GM20000 (cell line): ENCODE data around the gene MYO18B.

Experiments
- DNase-seq: peaks from one replicate; pipeline ENCODE4 v3.0.0; 2012; ENCODE audit warnings: low spot score
- CTCF ChIP-seq: IDR thresholded peaks from 2 replicates; pipeline ENCODE4 v1.5.1; 2012; ENCODE audit warnings: mild to moderate bottlenecking, control low read depth; ENCODE audit errors: extremely low read depth, missing control alignments

Gene MYO18B

DNA sequence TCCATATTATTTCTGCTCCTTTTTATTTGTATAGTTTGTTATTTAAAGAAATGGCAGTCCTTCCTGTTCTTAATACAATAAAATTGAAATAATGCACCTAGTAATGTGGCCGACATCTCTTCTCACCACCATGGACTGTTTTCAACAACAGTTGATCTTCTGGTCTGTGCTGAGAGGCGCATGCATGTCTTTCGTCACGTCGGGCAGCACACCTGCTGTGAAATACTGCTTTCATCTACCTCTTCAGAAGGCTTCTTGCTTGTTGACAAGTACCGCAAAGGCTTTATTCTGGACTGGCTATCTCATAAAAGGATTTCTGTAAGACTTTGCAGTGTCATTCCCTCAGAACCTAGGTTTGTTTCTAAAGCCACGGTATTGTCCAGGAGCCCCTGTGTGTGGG, 13.9 kb upstream of the MYO18B start:
- TF ChIP-seq CTCF: no peak
- no peak for DNase-seq

DNA sequence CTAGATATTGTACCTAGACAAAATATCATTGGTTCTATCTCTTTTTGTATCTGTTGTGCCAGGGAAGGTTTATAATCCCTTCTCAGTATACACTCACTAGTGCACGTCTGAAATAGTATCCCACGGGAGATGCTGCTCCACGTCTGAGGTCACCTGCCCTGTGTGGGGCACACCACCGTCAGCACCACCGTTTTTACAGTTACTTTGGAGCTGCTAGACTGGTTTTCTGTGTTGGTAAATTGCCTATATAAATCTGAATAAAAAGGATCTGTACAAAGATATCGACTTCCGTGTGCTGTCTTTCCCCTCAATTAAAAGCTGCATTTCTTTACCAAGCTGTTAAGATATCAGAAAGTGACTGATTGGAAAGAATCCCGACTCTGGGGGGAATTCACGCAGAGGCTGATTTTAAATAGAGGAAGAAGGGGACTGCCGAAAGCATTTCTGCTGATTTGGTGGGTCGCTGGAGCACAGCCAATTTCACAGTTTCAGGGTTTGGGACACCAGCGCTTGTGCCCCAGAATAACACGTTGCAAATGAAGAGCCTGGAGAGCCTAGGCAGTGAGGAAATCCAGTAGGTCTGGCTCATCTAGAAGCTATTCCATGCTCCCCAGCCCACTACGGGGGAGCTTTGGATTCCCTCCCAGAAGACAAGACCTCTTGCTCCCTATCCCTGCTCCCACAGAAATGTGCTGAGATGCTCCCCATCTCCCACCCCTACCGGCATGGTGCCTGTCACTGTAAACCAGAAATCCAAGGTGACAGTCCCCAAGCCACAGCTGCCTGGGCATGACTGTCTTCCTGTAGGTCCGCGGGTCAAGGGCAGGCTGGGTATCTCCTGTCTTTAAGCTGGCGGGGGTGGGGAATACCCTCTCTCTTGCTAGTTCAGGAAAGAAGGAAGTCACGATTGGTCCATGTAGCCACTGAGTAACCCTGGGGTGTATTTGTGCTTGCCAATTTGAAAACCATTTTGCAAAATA, 12.7 kb upstream of the MYO18B start:
- TF ChIP-seq CTCF: no peak
- no peak for DNase-seq

- no peak for TF ChIP-seq CTCF
- no peak for DNase-seq
Measured at GRCh38 chr22:25735650-25736049, 6.3 kb upstream of the MYO18B start.

DNA sequence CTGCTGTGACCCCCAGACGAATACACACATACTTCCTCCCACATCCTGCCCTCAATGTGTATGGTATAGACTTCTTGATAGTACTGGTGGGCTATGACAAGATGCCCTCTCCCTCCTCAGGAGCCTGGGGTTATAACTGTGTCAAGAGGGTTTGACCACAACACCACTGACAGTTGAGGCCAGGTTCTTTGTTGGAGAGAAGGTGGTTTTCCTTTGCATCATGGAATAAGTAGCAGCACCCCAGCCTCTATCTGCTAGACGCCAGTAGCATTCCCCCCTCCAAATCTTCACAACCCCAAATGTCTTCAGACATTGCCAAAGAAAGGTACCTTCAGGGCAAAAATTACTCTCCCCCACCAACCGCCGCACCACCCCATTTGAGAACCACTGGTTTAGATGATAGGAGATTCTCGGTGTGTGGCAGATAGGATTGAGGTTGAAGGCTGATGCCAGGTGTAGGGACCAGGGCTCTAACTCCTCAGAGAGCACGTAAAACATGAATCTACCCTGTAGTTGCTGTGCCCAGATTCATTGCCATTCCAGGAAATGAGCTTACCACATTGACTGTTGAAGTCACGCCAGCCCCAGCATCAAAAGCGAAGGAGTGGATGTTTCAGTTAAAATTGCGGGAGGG, 5.5 kb upstream of the MYO18B start:
- no peak for TF ChIP-seq CTCF
- no peak for DNase-seq

- DNase-seq: no peak
- TF ChIP-seq CTCF: no peak
Measured at GRCh38 chr22:25739659-25740344, 2.2 kb upstream of the MYO18B start.

- no peak for TF ChIP-seq CTCF
- no peak for DNase-seq
Measured at GRCh38 chr22:25742918-25743708, 1.1 kb downstream of the MYO18B start.
